HFFc6 (cell line): ENCODE measurements around the gene PKM. TPM values are rescaled to one million over a fixed set of nuclear protein-coding genes. Genes with fewer than 3 reads are reported as not detected.

Source experiments
- DNase-seq: peaks from one replicate; pipeline ENCODE4 v3.0.0-alpha.2; 2018
- H3K27ac Mint-ChIP-seq: 2 replicates; pipeline ENCODE4 v1.8.0; 2020; ENCODE audit warnings: mild to moderate bottlenecking, mixed read lengths
- H3K27me3 Mint-ChIP-seq: 2 replicates; pipeline ENCODE4 v1.8.0; 2021; ENCODE audit warnings: mild to moderate bottlenecking, moderate library complexity, mixed read lengths; ENCODE audit not compliant: insufficient read depth
- H3K36me3 Mint-ChIP-seq: 2 replicates; pipeline ENCODE4 v1.8.0; 2021; ENCODE audit warnings: low read depth, mixed read lengths
- H3K4me1 Mint-ChIP-seq: 2 replicates; pipeline ENCODE4 v1.8.0; 2020; ENCODE audit warnings: low read depth, mixed read lengths
- H3K4me3 Mint-ChIP-seq: 2 replicates; pipeline ENCODE4 v1.8.0; 2020; ENCODE audit warnings: mild to moderate bottlenecking, moderate library complexity, mixed read lengths
- H3K9me3 Mint-ChIP-seq: 2 replicates; pipeline ENCODE4 v1.8.0; 2020; ENCODE audit warnings: mild to moderate bottlenecking, mixed read lengths
- total RNA-seq, 6 experiments: library from RNA; stranded (reverse); fragmentation: NEBNext Ultra II Directional; extraction: Animal tissue kit (Norgen Biotek cat#: 25700); gene quantifications; 2 replicates in 1 of 6; 3 replicates in 5 of 6; pipeline ENCODE4 v1.2.3, GENCODE V29; 2021
- TF ChIP-seq, protein P1 (sequence below): fragments of 200-600 bp; sonication (generic); IDR thresholded peaks from 2 replicates; pipeline ENCODE4 v1.5.0; 2021; ENCODE audit warnings: antibody characterized with exemption, mild to moderate bottlenecking

Gene PKM
- total RNA-seq, 6 experiments from 2014 or later, result 2,533 to 2,832 (median 2,656) TPM

DNA sequence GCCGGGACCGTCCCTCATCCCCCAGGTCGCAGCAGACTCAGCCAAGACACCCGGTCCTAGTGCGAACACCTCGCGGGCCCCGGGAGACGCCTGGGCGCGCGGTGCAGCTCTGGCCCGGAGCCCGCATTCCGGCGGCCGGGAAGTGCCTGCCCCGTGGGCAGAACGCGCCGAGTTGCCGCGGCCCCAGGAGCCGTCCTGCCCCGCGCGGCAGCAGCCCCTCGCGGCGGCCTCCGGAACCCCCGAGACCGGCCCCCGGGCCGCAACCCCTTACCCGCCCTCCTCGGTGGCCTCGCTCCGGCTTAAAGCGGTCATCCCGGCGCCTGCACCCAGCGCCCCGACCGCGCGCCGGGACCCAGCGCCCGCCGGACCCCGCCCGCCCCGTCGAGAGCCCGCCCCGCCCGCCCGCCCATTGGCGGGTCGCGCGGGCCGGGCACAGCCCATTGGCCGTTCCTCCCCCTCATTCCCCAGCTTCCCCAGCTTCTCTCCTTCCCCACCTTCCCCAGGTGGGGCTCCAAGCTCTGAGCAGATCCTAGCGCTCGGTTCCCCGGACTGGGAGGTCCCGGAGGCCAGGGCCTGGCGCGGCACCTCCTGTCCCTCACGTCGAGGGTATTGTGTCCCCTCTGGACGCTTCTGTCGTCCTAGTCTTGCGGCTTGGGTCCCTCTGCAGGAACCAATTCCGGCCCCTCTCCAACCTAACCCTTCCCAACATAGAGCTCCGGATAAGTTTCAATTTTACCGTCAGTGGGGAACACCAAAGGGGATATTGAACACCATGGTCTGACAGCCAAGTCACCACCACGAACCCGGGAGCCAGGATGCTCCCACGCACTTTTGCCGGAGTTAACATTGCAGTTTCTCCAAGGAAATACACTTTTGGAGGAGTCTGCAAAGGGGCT, 33.3 kb downstream of the PKM start, which contains the start of gene GRAMD2A:
Gene GRAMD2A, minus strand, starts transcription at position 328 of the 896 bp plus-strand sequence.
- Mint-ChIP-seq H3K4me1 (peaks cover 30% of the 10 kb centered on the region), H3K4me3 (peak within 1 kb of the TSS; percentile 76), H3K9me3 (no peaks in the 10 kb centered on the region), H3K27ac (peak within 1 kb of the TSS; percentile 65), H3K27me3 (peaks cover 17% of the 10 kb centered on the region), H3K36me3 (peaks cover 19% of the 10 kb centered on the region)
- no peak for DNase-seq
- TF ChIP-seq, protein P1, sequence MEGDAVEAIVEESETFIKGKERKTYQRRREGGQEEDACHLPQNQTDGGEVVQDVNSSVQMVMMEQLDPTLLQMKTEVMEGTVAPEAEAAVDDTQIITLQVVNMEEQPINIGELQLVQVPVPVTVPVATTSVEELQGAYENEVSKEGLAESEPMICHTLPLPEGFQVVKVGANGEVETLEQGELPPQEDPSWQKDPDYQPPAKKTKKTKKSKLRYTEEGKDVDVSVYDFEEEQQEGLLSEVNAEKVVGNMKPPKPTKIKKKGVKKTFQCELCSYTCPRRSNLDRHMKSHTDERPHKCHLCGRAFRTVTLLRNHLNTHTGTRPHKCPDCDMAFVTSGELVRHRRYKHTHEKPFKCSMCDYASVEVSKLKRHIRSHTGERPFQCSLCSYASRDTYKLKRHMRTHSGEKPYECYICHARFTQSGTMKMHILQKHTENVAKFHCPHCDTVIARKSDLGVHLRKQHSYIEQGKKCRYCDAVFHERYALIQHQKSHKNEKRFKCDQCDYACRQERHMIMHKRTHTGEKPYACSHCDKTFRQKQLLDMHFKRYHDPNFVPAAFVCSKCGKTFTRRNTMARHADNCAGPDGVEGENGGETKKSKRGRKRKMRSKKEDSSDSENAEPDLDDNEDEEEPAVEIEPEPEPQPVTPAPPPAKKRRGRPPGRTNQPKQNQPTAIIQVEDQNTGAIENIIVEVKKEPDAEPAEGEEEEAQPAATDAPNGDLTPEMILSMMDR, result no peak; the same call in 1 of the 2 replicates

DNA sequence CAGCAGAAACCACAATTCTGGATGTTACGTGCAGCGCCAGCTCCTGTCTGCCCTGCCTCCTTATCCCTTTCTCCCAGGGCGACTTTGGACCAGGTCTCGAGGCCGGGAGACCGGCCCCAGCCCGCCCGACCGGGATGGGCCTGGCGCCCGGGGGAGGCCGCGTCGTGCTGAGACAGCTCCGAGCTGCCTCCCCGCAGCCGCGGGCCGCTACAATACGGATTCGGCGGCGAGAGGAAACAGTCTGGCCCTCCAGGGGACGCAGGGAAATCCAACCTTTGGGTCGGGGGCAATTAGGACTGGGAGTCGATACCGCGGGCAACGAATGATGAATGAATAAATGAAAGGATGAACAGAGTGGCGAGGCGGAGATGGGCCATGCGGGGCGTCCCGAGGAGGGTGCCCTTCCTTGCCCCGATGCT, 33.9 kb downstream of the PKM start:
- Mint-ChIP-seq H3K4me1 (peaks cover 30% of the 10 kb centered on the region), H3K36me3 (peaks cover 16% of the 10 kb centered on the region; the same call in 1 of the 2 replicates), H3K9me3 (no peaks in the 10 kb centered on the region), H3K27me3 (peaks cover 17% of the 10 kb centered on the region), H3K4me3 (no peak overlapping the region), H3K27ac (peak overlapping the region; percentile 61; the same call in 1 of the 2 replicates)
- DNase-seq, result no peak
- TF ChIP-seq, protein P1, result no peak

DNA sequence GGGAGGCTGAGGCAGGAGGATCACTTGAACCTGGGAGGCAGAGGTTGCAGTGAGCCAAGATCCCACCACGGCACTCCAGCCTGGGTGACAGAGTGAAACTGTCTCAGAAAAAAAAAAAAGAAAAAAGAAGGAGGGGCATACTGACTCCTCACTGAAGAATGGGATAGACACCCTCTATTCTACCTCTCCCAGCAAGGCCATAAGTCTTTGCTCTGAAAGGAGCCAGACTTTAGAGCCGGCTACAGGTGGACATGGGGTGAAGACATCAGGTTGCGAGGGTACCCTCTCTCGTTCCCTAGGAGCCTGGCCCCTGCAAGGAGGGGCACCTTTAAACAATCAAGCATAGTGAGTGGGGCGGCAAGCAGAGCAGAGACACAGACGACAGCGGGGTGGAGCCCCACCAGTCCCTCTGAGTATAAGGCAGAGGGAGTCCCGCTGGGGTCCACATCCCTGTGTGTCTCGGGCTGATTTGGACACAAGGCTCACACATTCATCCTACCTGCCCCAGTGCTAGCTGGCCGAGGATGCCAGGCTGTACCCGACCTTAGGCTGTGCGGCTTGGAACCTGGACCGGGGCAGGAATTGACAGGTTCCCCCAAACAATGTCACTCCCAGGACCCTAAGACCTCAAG, 34.5 kb downstream of the PKM start:
- no peak overlapping the region for H3K4me3 Mint-ChIP-seq
- H3K36me3 Mint-ChIP-seq, result peaks cover 16% of the 10 kb centered on the region; the same call in 1 of the 2 replicates
- H3K27me3 Mint-ChIP-seq, result peaks cover 17% of the 10 kb centered on the region
- peak overlapping the region; percentile 53; the same call in 1 of the 2 replicates for H3K27ac Mint-ChIP-seq
- H3K4me1 Mint-ChIP-seq, result peaks cover 30% of the 10 kb centered on the region
- no peak for DNase-seq
- TF ChIP-seq, protein P1, result no peak
- no peaks in the 10 kb centered on the region for H3K9me3 Mint-ChIP-seq

- Mint-ChIP-seq H3K9me3 (no peaks in the 10 kb centered on the region), H3K4me1 (peaks cover 20% of the 10 kb centered on the region), H3K27me3 (peaks cover 19% of the 10 kb centered on the region), H3K4me3 (no peak overlapping the region), H3K36me3 (peaks cover 9% of the 10 kb centered on the region; the same call in 1 of the 2 replicates), H3K27ac (no peak overlapping the region)
- TF ChIP-seq, protein P1, result no peak
- no peak for DNase-seq
These were observed 35.9 kb downstream of the PKM start for GRCh38 chr15:72195101-72195511.

DNA sequence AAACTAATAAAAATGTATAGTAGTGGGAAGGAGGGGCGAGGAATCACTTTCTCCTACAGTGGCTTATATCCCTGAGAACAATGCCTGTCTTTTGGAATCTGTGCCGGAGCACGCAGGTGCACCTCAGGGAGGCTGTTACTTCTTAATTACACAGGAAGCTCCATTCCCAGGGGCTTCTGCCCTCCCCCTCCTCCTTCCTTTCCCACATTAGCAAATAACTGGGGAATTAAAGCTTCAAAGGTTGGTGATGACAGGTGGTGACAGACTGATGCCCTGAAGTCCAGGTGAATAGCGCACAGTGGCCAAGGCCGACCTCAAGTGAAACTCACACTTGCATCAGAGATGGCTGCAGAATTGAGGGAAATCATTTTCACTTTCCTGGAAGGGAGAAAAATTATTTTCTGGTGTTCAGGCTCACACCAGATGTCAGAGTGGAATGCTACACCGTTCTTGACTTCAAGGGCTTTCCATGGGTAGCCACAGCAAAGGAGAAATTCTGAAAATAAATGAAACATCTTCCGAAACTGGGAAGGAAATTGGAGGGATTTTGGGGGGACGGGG, 37.1 kb downstream of the PKM start:
- peaks cover 19% of the 10 kb centered on the region for H3K27me3 Mint-ChIP-seq
- DNase-seq, result no peak
- H3K4me3 Mint-ChIP-seq, result no peak overlapping the region

More for the DNA sequence above, 37.1 kb downstream of the PKM start:
- H3K27ac Mint-ChIP-seq, result no peak overlapping the region
- H3K4me1 Mint-ChIP-seq, result peaks cover 12% of the 10 kb centered on the region
- no peaks in the 10 kb centered on the region for H3K9me3 Mint-ChIP-seq
- TF ChIP-seq, protein P1, result no peak
- peaks cover 9% of the 10 kb centered on the region; the same call in 1 of the 2 replicates for H3K36me3 Mint-ChIP-seq
